Activated gamma-delta T cell treated with Interleukin-2 at 50 U/mL for 16 hours (primary cell): ENCODE measurements around the gene ZSCAN1.
A peak's percentile ranks its signal among the peaks of the same experiment; 100 is the strongest.

Experiments
- DNase-seq: peaks from one replicate; pipeline ENCODE4 v3.0.0-alpha.2; 2020

ZSCAN1 gene

GRCh38 chr19:58084596-58085347, 50.9 kb downstream of the ZSCAN1 start:
- DNase-seq: no peak

- DNase-seq: no peak
These were observed 51.6 kb downstream of the ZSCAN1 start for GRCh38 chr19:58085348-58085875.

- no peak for DNase-seq
These were observed 53.2 kb downstream of the ZSCAN1 start for GRCh38 chr19:58086825-58087710.

GRCh38 chr19:58088521-58089052, 54.8 kb downstream of the ZSCAN1 start:
- DNase-seq: no peak

GRCh38 chr19:58089846-58090245, 56.0 kb downstream of the ZSCAN1 start:
- DNase-seq: no peak

GRCh38 chr19:58091251-58091995, 57.6 kb downstream of the ZSCAN1 start:
- DNase-seq: no peak

GRCh38 chr19:58093071-58093470, 59.2 kb downstream of the ZSCAN1 start:
- no peak for DNase-seq

GRCh38 chr19:58095328-58095727, 61.5 kb downstream of the ZSCAN1 start:
- no peak for DNase-seq

- DNase-seq: no peak
These were observed 63.1 kb downstream of the ZSCAN1 start for GRCh38 chr19:58096884-58097283.

GRCh38 chr19:58097349-58097748, 63.5 kb downstream of the ZSCAN1 start:
- no peak for DNase-seq

- DNase-seq: peak; percentile 93
These were observed 64.2 kb downstream of the ZSCAN1 start, which contains the start of gene ZSCAN18 for GRCh38 chr19:58097781-58098681. ZSCAN18 (minus strand) TSS chr19:58098231; CDS start chr19:58090267, 7,964 bp downstream.

- no peak for DNase-seq
These were observed 64.8 kb downstream of the ZSCAN1 start for GRCh38 chr19:58098682-58098998.
